Bronchial epithelial cell (primary cell): ENCODE results near the gene USF2. TPM values are rescaled to one million over a fixed set of nuclear protein-coding genes. Genes with fewer than 3 reads are reported as not detected.
"Not testable (repeated sequence)": the region's sequence is repeated elsewhere in the genome, so short reads cannot be mapped to it uniquely, and the experiment has no call there.

Experiments used
- DNase-seq: peaks from one replicate; pipeline ENCODE4 v3.0.0-alpha.2; 2010; ENCODE audit warnings: low read depth
- FAIRE-seq: peaks from 2 replicates; lab custom pipeline; 2011; peaks lifted over from hg19 to GRCh38; lab: Jason Lieb, UNC
- H3K27me3 ChIP-seq: 2 replicates; pipeline ENCODE4 v1.5.1; 2011; ENCODE audit warnings: low read length; ENCODE audit not compliant: control insufficient read depth, insufficient read depth
- H3K36me3 ChIP-seq: 2 replicates; pipeline ENCODE4 v1.5.1; 2011; ENCODE audit warnings: low read length; ENCODE audit not compliant: control insufficient read depth, insufficient read depth
- H3K4me3 ChIP-seq: 2 replicates; pipeline ENCODE4 v1.5.1; 2011; ENCODE audit warnings: mild to moderate bottlenecking, low read depth, low read length, control low read depth
- total RNA-seq: library from RNA; depleted of rRNA; stranded (reverse); fragments of >200 nt; gene quantifications from 2 replicates; pipeline ENCODE4 v1.2.1, GENCODE V29; 2014
- TF ChIP-seq, protein P1 (sequence below): IDR thresholded peaks from 2 replicates; pipeline ENCODE4 v1.5.1; 2011; ENCODE audit warnings: mild to moderate bottlenecking, moderate library complexity, low read length, control low read depth, inconsistent platforms; ENCODE audit not compliant: insufficient read depth, severe bottlenecking

Gene USF2
- total RNA-seq, 1 donor from 2014 or later: 60.8 TPM

GRCh38 chr19:35228177-35228930, 40.4 kb upstream of the USF2 start, which contains the start of gene FAM187B:
FAM187B (minus strand) TSS chr19:35228739; CDS start chr19:35228680, 59 bp downstream.
- H3K4me3 ChIP-seq: no peak within 1 kb of the TSS
- no peak for DNase-seq
- H3K27me3 ChIP-seq: peaks cover 2% of the 10 kb centered on the region
- H3K36me3 ChIP-seq: no peaks in the 10 kb centered on the region
- TF ChIP-seq, protein P1, sequence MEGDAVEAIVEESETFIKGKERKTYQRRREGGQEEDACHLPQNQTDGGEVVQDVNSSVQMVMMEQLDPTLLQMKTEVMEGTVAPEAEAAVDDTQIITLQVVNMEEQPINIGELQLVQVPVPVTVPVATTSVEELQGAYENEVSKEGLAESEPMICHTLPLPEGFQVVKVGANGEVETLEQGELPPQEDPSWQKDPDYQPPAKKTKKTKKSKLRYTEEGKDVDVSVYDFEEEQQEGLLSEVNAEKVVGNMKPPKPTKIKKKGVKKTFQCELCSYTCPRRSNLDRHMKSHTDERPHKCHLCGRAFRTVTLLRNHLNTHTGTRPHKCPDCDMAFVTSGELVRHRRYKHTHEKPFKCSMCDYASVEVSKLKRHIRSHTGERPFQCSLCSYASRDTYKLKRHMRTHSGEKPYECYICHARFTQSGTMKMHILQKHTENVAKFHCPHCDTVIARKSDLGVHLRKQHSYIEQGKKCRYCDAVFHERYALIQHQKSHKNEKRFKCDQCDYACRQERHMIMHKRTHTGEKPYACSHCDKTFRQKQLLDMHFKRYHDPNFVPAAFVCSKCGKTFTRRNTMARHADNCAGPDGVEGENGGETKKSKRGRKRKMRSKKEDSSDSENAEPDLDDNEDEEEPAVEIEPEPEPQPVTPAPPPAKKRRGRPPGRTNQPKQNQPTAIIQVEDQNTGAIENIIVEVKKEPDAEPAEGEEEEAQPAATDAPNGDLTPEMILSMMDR: no peak
- FAIRE-seq: no peak

DNA sequence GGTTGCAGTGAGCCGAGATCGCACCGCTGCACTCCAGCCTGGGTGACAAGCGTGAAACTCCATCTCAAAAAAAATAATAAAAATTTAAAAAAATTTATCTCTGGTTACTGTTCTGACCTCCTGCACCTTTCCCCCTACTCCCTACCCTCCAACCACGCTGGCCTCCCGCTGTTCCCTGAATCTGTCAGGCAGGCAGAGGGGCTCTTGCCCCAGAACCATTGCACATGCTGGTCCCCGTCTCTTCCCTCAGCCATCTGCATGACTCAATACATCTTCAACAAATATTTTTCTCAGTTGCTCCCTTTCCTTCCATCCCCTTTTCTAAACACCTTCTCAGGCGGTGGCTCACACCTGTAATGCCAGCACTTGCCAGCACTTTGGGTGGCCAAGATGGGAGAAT, 39.2 kb upstream of the USF2 start:
- Histone ChIP-seq H3K36me3 (no peaks in the 10 kb centered on the region), H3K27me3 (peaks cover 2% of the 10 kb centered on the region), H3K4me3 (no peak overlapping the region)
- no peak for DNase-seq
- no peak for FAIRE-seq
- TF ChIP-seq, protein P1: no peak

- TF ChIP-seq, protein P1: no peak
- Histone ChIP-seq H3K4me3 (no peak overlapping the region), H3K36me3 (no peaks in the 10 kb centered on the region), H3K27me3 (no peaks in the 10 kb centered on the region)
- DNase-seq: no peak
- FAIRE-seq: no peak
Measured at GRCh38 chr19:35231956-35232645, 36.7 kb upstream of the USF2 start.

DNA sequence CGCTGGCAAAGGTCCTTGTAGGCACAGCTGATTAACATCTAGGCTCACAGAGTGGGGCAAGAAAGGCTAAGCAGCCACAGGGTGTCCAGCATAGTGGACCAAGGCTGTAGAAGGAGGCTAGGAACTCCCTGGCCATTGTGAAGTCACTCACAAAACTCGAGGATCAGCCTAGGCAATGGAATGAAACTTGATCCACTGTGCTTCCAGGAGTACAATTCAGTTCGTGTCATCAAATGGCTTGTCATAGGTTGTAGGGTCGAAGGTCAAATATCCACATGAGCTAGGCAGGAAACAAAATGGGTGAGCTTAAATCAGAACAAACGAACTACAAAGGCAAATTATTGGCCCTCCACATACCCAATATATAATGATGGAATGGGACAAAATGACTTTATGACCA, 35.9 kb upstream of the USF2 start:
- FAIRE-seq: peak; percentile 18
- Histone ChIP-seq H3K27me3 (no peaks in the 10 kb centered on the region), H3K4me3 (no peak overlapping the region), H3K36me3 (no peaks in the 10 kb centered on the region)
- TF ChIP-seq, protein P1: no peak
- no peak for DNase-seq

DNA sequence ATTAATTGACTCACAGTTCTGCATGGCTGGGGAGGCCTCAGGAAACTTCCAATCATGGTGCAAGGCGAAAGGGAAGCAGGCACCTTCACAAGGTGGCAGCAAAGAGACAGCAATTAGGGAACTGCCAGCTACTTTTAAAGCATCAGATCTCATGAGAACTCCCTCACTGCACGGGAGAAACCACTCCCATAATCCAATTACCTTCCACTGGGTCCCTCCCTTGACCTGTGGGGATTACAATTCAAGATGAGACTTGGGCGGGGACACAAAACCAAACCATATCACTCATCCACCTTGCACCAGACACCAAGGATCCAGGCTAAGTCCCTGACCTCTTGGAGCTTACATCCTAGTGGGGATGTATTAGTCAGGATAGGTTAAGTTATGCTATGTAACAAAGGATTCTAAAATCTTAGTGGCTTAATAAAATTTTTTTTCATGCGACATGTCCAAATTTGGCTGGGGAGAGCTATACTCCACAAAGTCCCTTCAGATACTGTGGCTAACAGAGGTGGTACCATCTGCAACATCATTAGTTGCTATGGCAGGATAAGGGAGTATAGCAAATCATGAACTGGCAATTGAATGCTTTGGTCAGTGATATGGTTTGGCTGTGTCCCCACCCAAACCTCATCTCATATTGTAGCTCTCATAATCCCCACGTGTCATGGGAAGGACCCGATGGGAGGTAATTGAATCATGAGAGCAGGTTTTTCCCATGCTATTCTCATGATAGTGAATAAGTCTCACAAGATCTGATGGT, 31.9 kb upstream of the USF2 start:
- TF ChIP-seq, protein P1: peak; percentile 19
- no peak overlapping the region for H3K4me3 ChIP-seq
- FAIRE-seq: no peak
- H3K36me3 ChIP-seq: no peaks in the 10 kb centered on the region
- H3K27me3 ChIP-seq: no peaks in the 10 kb centered on the region
- DNase-seq: no peak

- not testable (repeated sequence) for FAIRE-seq, H3K27me3 ChIP-seq, H3K36me3 ChIP-seq, H3K4me3 ChIP-seq, DNase-seq
Measured at GRCh38 chr19:35239597-35239996, 29.2 kb upstream of the USF2 start.
